ENCODE results near the gene ITGB2. TPM values are rescaled to one million over a fixed set of nuclear protein-coding genes. Genes with fewer than 3 reads are reported as not detected.

The ITGB2 gene
- total RNA-seq, 1 experiment from 2014 or later, result 1.5 TPM

DNA sequence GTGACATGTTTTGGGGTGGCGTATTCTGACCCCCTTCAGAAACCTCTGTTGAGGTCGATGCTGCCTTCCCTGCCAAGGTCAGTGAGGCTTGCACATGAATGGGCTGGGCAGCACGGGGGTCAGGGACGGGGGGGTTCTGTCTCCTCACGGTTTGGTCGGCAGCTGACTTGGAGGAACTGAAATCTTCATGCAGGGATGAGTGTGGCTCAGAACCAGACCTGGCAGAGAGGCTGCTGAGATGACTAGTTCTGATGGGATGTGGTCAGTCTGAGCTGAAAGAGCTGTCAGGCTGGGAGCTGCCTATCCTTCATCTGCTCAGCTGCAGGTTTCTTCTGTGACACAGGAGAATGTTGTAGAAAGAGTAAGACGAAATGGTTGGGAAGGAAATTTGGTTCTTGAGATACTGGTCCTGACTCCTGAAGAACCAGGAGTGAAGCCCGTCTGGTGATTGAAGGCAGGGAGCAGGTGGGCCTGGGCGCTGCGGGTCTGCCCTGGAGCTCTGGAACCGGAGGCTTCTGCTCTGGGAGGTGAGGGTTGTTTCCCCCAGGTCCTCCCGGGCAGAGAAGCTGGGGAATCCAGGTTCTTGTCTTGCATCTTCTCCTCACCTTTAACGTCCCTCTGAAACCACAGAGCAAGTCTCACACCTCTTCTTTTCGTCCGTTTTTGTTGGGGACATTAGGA lies 22.4 kb upstream of the ITGB2 start:
- intact Hi-C loops (cut with micrococcal nuclease), result no loop called here
- Histone ChIP-seq H4K20me1 (ENCODE audit: insufficient read depth) (0 out of 2 replicates have a peak, but pooled peaks cover 5% of the 10 kb centered on the region), H3K27ac (ENCODE audit: low read depth, low read length) (no peak overlapping the region), H3K27me3 (ENCODE audit: insufficient read depth, low read length) (no peaks in the 10 kb centered on the region), H3K9me2 (ENCODE audit: insufficient read depth) (no peaks in the 10 kb centered on the region), H3K79me2 (ENCODE audit: insufficient read depth, low read length) (peaks cover 81% of the 10 kb centered on the region), H3K4me3 (replicated peaks in 1 of 2; ENCODE audit: low read depth in 1 of 2, low read length in 2 of 2) (no peak overlapping the region), H2AFZ (ENCODE audit: low read depth, low read length, poor library complexity, severe bottlenecking) (no peak overlapping the region), H3K4me1 (ENCODE audit: control insufficient read depth in 1 of 2, insufficient read depth in 2 of 2, low read length in 2 of 2) (peaks cover 11 to 23% of the 10 kb centered on the region in 2 experiments), H3K4me2 (ENCODE audit: low read length) (no peak overlapping the region), H3K36me3 (ENCODE audit: control insufficient read depth in 1 of 2, insufficient read depth in 2 of 2, low read length in 2 of 2) (peaks cover 11 to 28% of the 10 kb centered on the region in 2 experiments), H3K9ac (ENCODE audit: low read length) (no peak overlapping the region), H3K9me3 (ENCODE audit: control insufficient read depth in 1 of 2, insufficient read depth in 1 of 2, low read depth in 1 of 2, low read length in 2 of 2) (no peaks in the 10 kb centered on the region)
- POLR2A ChIA-PET, result no interaction called here
- ATAC-seq, result no peak
- RAD21 ChIA-PET (ENCODE audit: low non-redundant PET in 1 of 2, low total read pairs in 2 of 2, uncharacterized antibody in 2 of 2, unreplicated experiment in 2 of 2), result no interaction called here
- no peak for TF ChIP-seq FOSL1 (IDR thresholded peaks at IDR 0.05; ENCODE audit: low read depth)
- no peak for TF ChIP-seq RAD21 (IDR thresholded peaks at IDR 0.05; ENCODE audit: low read depth)
- no peak for TF ChIP-seq EGR1 (IDR thresholded peaks at IDR 0.05; ENCODE audit: low read depth)
- no peak for TF ChIP-seq YY1 (IDR thresholded peaks at IDR 0.05; ENCODE audit: extremely low read depth, insufficient replicate concordance, low read depth, low read length)
- no peak for TF ChIP-seq SRF (IDR thresholded peaks at IDR 0.05; ENCODE audit: low read depth)
- no peak for TF ChIP-seq CBX3 (IDR thresholded peaks at IDR 0.05; ENCODE audit: low read depth)
- TF ChIP-seq SIN3A (IDR thresholded peaks at IDR 0.05; ENCODE audit: low read depth), result no peak
- TF ChIP-seq ZFX (IDR thresholded peaks at IDR 0.05), result no peak
- TF ChIP-seq, protein P1, sequence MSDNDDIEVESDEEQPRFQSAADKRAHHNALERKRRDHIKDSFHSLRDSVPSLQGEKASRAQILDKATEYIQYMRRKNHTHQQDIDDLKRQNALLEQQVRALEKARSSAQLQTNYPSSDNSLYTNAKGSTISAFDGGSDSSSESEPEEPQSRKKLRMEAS (IDR thresholded peaks at IDR 0.05), result no peak
- TF ChIP-seq ZNF274 (IDR thresholded peaks at IDR 0.05; ENCODE audit: low read depth, low read length), result no peak
- TF ChIP-seq, protein P2, sequence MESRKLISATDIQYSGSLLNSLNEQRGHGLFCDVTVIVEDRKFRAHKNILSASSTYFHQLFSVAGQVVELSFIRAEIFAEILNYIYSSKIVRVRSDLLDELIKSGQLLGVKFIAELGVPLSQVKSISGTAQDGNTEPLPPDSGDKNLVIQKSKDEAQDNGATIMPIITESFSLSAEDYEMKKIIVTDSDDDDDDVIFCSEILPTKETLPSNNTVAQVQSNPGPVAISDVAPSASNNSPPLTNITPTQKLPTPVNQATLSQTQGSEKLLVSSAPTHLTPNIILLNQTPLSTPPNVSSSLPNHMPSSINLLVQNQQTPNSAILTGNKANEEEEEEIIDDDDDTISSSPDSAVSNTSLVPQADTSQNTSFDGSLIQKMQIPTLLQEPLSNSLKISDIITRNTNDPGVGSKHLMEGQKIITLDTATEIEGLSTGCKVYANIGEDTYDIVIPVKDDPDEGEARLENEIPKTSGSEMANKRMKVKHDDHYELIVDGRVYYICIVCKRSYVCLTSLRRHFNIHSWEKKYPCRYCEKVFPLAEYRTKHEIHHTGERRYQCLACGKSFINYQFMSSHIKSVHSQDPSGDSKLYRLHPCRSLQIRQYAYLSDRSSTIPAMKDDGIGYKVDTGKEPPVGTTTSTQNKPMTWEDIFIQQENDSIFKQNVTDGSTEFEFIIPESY (IDR thresholded peaks at IDR 0.05; ENCODE audit: extremely low read depth, insufficient replicate concordance, low read length), result no peak
- TF ChIP-seq, protein P3, sequence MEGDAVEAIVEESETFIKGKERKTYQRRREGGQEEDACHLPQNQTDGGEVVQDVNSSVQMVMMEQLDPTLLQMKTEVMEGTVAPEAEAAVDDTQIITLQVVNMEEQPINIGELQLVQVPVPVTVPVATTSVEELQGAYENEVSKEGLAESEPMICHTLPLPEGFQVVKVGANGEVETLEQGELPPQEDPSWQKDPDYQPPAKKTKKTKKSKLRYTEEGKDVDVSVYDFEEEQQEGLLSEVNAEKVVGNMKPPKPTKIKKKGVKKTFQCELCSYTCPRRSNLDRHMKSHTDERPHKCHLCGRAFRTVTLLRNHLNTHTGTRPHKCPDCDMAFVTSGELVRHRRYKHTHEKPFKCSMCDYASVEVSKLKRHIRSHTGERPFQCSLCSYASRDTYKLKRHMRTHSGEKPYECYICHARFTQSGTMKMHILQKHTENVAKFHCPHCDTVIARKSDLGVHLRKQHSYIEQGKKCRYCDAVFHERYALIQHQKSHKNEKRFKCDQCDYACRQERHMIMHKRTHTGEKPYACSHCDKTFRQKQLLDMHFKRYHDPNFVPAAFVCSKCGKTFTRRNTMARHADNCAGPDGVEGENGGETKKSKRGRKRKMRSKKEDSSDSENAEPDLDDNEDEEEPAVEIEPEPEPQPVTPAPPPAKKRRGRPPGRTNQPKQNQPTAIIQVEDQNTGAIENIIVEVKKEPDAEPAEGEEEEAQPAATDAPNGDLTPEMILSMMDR (IDR thresholded peaks at IDR 0.05 in 2 of 3, conservative IDR thresholded peaks at IDR 0.05 in 1 of 3; ENCODE audit: borderline replicate concordance in 1 of 3, insufficient read depth in 1 of 3, low read depth in 2 of 3, low read length in 2 of 3), result no peak
- no peak for TF ChIP-seq TCF7L2 (IDR thresholded peaks at IDR 0.05; ENCODE audit: borderline replicate concordance, extremely low read depth, insufficient read depth, insufficient read length)
- no peak for TF ChIP-seq JUND (IDR thresholded peaks at IDR 0.05)
- TF ChIP-seq REST (IDR thresholded peaks at IDR 0.05; ENCODE audit: low read depth), result no peak
- TF ChIP-seq EZH2phosphoT487 (IDR thresholded peaks at IDR 0.05; ENCODE audit: borderline replicate concordance), result no peak
- no peak for TF ChIP-seq POLR2AphosphoS5 (IDR thresholded peaks at IDR 0.05; ENCODE audit: low read depth, low read length)
- no peak for TF ChIP-seq SP1 (IDR thresholded peaks at IDR 0.05; ENCODE audit: low read depth)
- no peak for TF ChIP-seq ELF1 (IDR thresholded peaks at IDR 0.05; ENCODE audit: borderline replicate concordance, low read depth)
- DNase-seq (ENCODE audit: low read depth, low spot score), result no peak
- no TSS peak for BruUV-seq (replicated peaks)
- CTCF ChIA-PET, result interaction anchor here (1.4 kb wide), 1 partner anchor 186 kb away, joined by 4 read pairs; no protein-coding TSS in a partner anchor
